Sigmoid colon (tissue), 4 donors: ENCODE data around the gene TULP3.

ENCODE experiments used
- POLR2A ChIP-seq, 2 donors: fragments of 450-650 bp; IDR thresholded peaks; one replicate each; pipeline ENCODE4 v1.6.1; 2016; ENCODE audit warnings: antibody characterized with exemption in 2 of 2, mild to moderate bottlenecking in 2 of 2, moderate library complexity in 2 of 2
- POLR2AphosphoS5 ChIP-seq, 4 donors: sonication (generic); formaldehyde crosslinking; IDR thresholded peaks; one replicate each; pipeline ENCODE4 v1.6.1; 2017; ENCODE audit warnings: antibody characterized with exemption in 4 of 4
- TF ChIP-seq, protein P1 (sequence below), 4 experiments: fragments of 450-650 bp in 3 of 4; fragments of 200-600 bp in 1 of 4; IDR thresholded peaks; one replicate each; pipeline ENCODE4 v1.5.1; 2016 to 2019; ENCODE audit warnings: antibody characterized with exemption in 4 of 4, mild to moderate bottlenecking in 3 of 4, moderate library complexity in 2 of 4

DNA sequence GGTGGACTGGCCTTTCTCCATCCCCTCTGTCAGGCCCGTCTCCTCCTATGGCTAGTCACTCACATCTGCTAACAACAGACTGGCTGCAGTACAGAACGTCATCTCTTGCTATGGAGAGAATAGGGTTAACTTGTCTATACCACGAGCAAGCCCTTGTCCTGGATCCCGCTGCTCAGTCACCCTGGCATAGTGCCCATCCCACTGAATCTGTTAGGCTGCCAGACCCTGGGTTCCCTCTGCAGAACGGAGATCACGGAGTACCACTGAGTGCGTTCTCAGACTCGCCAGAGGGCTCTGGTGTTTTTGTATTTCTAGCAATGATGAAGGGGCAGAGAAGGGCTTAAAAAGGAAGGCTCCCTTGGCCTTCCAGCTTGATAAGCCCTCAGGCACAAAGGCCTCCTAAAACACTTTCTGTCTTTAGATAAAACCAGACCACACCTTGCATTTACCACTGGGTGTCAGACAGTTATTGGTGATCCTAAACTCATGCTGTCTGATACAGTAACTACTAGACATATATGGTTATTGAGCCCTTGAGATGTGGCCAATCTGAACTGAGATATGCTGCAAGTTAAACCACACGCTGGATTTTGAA, 49.5 kb upstream of the TULP3 start:
- TF ChIP-seq, protein P1, sequence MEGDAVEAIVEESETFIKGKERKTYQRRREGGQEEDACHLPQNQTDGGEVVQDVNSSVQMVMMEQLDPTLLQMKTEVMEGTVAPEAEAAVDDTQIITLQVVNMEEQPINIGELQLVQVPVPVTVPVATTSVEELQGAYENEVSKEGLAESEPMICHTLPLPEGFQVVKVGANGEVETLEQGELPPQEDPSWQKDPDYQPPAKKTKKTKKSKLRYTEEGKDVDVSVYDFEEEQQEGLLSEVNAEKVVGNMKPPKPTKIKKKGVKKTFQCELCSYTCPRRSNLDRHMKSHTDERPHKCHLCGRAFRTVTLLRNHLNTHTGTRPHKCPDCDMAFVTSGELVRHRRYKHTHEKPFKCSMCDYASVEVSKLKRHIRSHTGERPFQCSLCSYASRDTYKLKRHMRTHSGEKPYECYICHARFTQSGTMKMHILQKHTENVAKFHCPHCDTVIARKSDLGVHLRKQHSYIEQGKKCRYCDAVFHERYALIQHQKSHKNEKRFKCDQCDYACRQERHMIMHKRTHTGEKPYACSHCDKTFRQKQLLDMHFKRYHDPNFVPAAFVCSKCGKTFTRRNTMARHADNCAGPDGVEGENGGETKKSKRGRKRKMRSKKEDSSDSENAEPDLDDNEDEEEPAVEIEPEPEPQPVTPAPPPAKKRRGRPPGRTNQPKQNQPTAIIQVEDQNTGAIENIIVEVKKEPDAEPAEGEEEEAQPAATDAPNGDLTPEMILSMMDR (IDR thresholded peaks at IDR 0.05), result no peak
- no peak for TF ChIP-seq POLR2AphosphoS5 (IDR thresholded peaks at IDR 0.05)
- no peak for TF ChIP-seq POLR2A (IDR thresholded peaks at IDR 0.05)
